Activated CD8-positive, alpha-beta memory T cell treated with anti-CD3 and anti-CD28 coated beads for 24 hours (primary cell): ENCODE results near the gene LTBP1.

Experiments
- DNase-seq: peaks from one replicate; pipeline ENCODE4 v3.0.0-alpha.2; 2020

Gene LTBP1

DNA sequence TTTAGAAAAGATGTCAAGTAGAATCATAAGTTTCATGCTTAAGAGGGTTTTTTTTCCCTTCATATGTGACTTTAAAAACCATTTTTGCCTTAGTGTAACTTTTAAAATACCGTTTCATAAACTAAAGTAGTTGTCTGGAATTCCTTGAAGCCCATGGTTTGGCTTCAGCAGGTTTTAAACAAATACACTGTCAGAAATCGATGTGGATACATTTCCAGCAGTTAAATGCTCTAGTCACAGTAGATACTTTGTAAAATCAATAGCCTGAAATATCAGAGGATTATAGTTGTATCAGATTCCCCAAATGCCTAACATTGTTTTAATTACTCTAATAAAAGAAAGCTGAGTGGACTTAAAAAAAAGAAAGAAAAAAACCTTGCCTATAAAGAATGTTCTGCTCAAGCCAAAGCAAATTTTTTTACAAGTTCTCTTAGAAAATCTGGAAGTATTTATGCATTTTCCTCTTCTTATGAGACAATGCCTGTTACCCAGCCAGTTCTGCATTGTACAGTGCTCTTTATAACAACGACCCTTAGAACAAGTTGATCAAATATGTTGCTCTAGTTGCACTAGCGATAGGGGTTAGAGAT is 260.5 kb downstream of the LTBP1 start:
- no peak for DNase-seq

DNA sequence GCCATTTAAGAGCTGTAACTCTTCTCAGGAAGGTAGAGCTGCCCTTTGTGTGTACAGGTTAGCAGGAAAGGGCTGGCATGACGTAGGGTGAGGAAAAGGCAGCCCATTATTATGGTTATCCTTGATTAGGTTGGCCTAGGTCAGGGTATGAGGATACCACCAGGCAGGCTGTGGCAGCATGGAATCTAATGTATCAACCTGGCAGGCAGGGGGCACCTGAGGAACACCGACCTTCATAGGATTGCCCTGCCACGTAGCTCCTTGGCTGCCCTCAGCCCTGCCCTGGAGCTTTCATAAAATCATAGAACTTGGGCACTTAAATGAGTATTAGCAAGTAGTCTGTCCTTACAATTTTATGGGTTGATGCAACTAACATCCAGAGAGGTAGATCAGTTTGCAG is 261.6 kb downstream of the LTBP1 start:
- no peak for DNase-seq

DNA sequence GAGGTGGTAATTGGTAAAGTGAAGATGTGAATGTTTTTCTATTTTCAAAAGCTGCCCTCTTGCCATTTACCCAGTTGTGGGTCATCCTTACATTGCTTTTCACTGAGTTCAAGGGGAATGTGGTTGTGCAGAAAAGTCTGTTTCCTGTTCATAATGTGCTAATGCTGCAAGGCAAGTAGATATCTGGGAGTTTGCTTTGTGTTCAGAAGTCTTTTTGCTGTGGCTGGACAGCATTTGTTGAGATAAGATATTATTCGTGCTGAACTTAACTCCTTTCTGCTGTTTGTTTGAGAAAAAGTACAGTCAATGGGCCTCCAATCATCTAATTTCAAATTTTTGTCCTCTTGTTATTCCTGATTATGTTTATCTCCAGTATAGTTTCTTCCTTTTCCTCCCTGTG is 263.2 kb downstream of the LTBP1 start:
- no peak for DNase-seq

- DNase-seq = no peak
Measured at GRCh38 chr2:33210626-33211025, 263.9 kb downstream of the LTBP1 start.

- DNase-seq = no peak
Measured at GRCh38 chr2:33212151-33212550, 265.4 kb downstream of the LTBP1 start.

DNA sequence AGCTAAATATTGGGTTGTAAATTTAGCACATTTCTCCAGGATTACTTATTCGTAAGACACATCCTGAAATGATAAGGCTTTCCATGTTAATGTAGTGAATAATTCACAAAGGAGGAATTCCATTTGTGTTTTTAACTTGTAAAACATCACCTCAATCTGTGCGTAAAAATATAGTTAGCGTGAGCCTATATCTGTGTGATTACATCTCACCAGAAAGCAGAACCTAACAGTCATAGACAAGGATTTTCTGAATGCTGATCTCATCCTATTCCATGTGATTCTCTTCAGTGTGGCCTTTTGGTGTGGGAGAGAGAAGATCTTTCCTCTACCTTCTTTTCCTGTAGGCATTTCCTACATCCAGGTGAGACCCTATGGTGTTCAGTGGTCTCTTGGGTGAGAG is 266.5 kb downstream of the LTBP1 start:
- no peak for DNase-seq

- DNase-seq = no peak
Measured at GRCh38 chr2:33213648-33214047, 266.9 kb downstream of the LTBP1 start.

GRCh38 chr2:33214436-33214835 is 267.7 kb downstream of the LTBP1 start:
- no peak for DNase-seq

- no peak for DNase-seq
Measured at GRCh38 chr2:33214857-33215256, 268.1 kb downstream of the LTBP1 start.

DNA sequence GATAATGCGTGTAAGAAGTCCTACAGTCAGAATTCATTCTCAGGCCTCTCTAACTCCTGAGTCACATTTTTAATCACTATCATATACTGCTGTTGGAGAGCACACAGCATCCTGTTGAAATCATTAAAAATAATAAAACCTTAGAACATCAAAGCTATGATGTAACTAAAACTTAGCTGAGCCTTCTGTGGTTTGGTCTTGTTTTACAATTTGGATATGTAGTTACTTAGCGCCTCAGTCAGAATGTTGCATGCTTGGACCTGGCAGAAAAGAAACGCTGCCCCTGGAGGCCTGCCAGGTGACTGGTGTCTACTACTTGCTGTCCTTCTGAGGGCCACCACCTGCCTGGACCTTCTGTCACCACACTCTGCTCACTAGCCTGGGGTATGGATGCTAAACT is 268.5 kb downstream of the LTBP1 start:
- no peak for DNase-seq

- no peak for DNase-seq
Measured at GRCh38 chr2:33215983-33216382, 269.2 kb downstream of the LTBP1 start.

GRCh38 chr2:33216508-33217182 is 269.9 kb downstream of the LTBP1 start:
- DNase-seq = no peak

GRCh38 chr2:33217406-33217805 is 270.7 kb downstream of the LTBP1 start:
- no peak for DNase-seq

- DNase-seq = no peak
Measured at GRCh38 chr2:33219114-33219513, 272.4 kb downstream of the LTBP1 start.

- DNase-seq = no peak
Measured at GRCh38 chr2:33219850-33220275, 273.1 kb downstream of the LTBP1 start.

DNA sequence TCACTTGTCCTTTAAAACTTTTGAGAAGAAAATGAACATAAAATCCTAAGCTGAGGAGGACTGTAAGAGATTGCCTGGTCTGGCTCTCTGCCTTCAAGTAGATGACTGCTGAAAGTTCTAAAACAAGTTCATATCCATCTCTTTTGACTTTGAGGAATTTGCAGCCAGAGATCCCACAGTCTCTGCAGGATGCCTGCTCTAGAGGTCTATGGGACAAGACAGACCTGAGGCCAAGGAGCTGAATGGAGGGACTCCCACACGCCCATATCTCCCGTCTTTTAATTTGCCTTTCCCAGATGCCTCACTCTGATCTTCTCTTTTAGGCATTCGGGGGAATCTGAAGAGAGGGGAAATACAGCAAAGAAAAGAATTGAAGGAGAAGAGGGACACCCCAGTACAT is 273.8 kb downstream of the LTBP1 start:
- DNase-seq = no peak

DNA sequence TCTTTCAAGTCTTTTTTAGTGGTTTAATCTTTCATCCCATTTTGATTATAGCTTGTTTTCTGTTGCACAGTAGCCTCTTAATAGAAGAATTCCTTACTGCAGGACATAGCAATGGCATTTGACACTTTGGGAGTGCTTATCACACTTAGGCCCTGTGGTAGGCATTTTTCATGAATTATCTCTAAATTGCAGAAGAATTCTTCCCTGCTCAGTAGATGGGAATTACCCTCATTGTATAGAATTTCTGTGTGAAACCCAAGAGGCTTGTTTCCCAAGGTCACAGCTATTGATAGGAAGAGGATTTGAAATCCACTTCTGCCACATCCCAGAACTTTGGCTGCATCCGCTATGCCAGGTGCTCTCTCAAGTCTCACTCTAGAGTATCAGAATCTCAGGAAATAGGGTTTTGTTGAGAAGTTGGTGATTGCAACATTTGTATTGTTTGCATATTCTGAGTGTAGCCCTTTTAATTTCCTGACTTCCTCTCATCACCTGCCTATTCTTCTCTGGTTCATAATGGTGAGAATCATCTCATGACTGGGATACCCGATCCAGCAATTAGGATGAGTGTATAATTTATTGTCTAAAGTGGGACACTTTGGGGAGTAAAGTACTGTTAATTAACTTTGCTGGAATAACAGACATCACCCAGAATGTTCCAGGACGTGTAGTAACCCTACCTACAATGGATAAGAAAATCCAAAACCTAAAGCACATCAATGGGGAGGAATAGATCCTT is 274.5 kb downstream of the LTBP1 start:
- DNase-seq = no peak

- DNase-seq = no peak
Measured at GRCh38 chr2:33222309-33222708, 275.6 kb downstream of the LTBP1 start.

GRCh38 chr2:33223856-33224255 is 277.1 kb downstream of the LTBP1 start:
- no peak for DNase-seq

GRCh38 chr2:33225350-33225749 is 278.6 kb downstream of the LTBP1 start:
- no peak for DNase-seq

DNA sequence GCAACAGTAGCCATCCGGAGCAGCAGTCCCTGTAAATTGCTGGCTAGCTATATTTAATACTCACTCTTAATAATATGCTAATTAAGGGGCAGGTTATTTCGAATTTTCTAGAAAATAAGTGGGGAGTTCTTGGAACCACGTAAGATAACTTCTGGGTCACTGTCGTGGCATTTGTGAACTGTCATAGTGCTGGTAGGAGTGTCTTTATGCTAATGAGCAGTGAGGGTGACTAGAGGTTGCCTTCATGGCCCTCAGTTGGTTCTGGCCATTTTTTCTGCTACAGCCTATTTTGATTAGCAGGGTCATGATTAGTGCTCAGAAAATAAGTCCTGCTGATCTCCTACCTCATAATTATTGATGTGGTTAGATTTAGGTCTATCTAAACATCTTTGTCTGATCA is 279.8 kb downstream of the LTBP1 start:
- DNase-seq = no peak

GRCh38 chr2:33229646-33230045 is 282.9 kb downstream of the LTBP1 start:
- no peak for DNase-seq

GRCh38 chr2:33230195-33230594 is 283.4 kb downstream of the LTBP1 start:
- no peak for DNase-seq

GRCh38 chr2:33230842-33231241 is 284.1 kb downstream of the LTBP1 start:
- no peak for DNase-seq
